ENCODE data around the gene LOC101059915.

LOC101059915 gene

GRCh38 chrX:71666240-71667223, 814 bp upstream of the LOC101059915 start:
- H3K9me3 ChIP-seq (ENCODE audit: low read length), result no peaks in the 10 kb centered on the region
- H3K4me1 ChIP-seq (ENCODE audit: insufficient read depth, low read length, severe bottlenecking), result no peaks in the 10 kb centered on the region
- H3K27ac ChIP-seq (ENCODE audit: low read depth, low read length, poor library complexity, severe bottlenecking), result no peak overlapping the region
- no peaks in the 10 kb centered on the region for H4K20me1 ChIP-seq (ENCODE audit: insufficient read depth, low read length)
- H3K4me2 ChIP-seq (ENCODE audit: low read length), result no peak overlapping the region
- H3K36me3 ChIP-seq (ENCODE audit: insufficient read depth, low read length), result no peaks in the 10 kb centered on the region
- H2AFZ ChIP-seq (ENCODE audit: low read length), result no peak overlapping the region
- no peaks in the 10 kb centered on the region for H3K79me2 ChIP-seq (ENCODE audit: insufficient read depth, low read length)
- no peak overlapping the region for H3K9ac ChIP-seq (ENCODE audit: low read length)
- no peak for TF ChIP-seq EZH2 (IDR thresholded peaks at IDR 0.05; ENCODE audit: borderline replicate concordance, low read length)
- TF ChIP-seq CTCF (IDR thresholded peaks at IDR 0.05; ENCODE audit: low read length), result no peak
- no peak overlapping the region for H3K4me3 ChIP-seq (ENCODE audit: low read depth, low read length, poor library complexity, severe bottlenecking)
- H3K27me3 ChIP-seq (ENCODE audit: insufficient read depth, low read length), result no peaks in the 10 kb centered on the region
- no peaks in the 10 kb centered on the region for H3K9me2 ChIP-seq (ENCODE audit: low read depth, low read length)
- H3F3A ChIP-seq (ENCODE audit: insufficient read depth, low read length), result no peaks in the 10 kb centered on the region

- H3K4me2 ChIP-seq (ENCODE audit: low read length), result no peak overlapping the region
- no peaks in the 10 kb centered on the region for H3F3A ChIP-seq (ENCODE audit: insufficient read depth, low read length)
- no peak overlapping the region for H3K9ac ChIP-seq (ENCODE audit: low read length)
- no peaks in the 10 kb centered on the region for H3K79me2 ChIP-seq (ENCODE audit: insufficient read depth, low read length)
- TF ChIP-seq EZH2 (IDR thresholded peaks at IDR 0.05; ENCODE audit: borderline replicate concordance, low read length) (no peak), CTCF (IDR thresholded peaks at IDR 0.05; ENCODE audit: low read length) (no peak)
- H3K36me3 ChIP-seq (ENCODE audit: insufficient read depth, low read length), result no peaks in the 10 kb centered on the region
- H3K27me3 ChIP-seq (ENCODE audit: insufficient read depth, low read length), result no peaks in the 10 kb centered on the region
- H3K4me3 ChIP-seq (ENCODE audit: low read depth, low read length, poor library complexity, severe bottlenecking), result no peak overlapping the region
- no peak overlapping the region for H3K27ac ChIP-seq (ENCODE audit: low read depth, low read length, poor library complexity, severe bottlenecking)
- no peaks in the 10 kb centered on the region for H3K4me1 ChIP-seq (ENCODE audit: insufficient read depth, low read length, severe bottlenecking)
- H4K20me1 ChIP-seq (ENCODE audit: insufficient read depth, low read length), result no peaks in the 10 kb centered on the region
- H2AFZ ChIP-seq (ENCODE audit: low read length), result no peak overlapping the region
- no peaks in the 10 kb centered on the region for H3K9me3 ChIP-seq (ENCODE audit: low read length)
- H3K9me2 ChIP-seq (ENCODE audit: low read depth, low read length), result no peaks in the 10 kb centered on the region
Observed at GRCh38 chrX:71668248-71668595, 876 bp downstream of the LOC101059915 start.

- Histone ChIP-seq H3K4me2 (ENCODE audit: low read length) (no peak overlapping the region), H3F3A (ENCODE audit: insufficient read depth, low read length) (no peaks in the 10 kb centered on the region), H3K9me3 (ENCODE audit: low read length) (no peaks in the 10 kb centered on the region), H3K27me3 (ENCODE audit: insufficient read depth, low read length) (no peaks in the 10 kb centered on the region), H2AFZ (ENCODE audit: low read length) (no peak overlapping the region), H4K20me1 (ENCODE audit: insufficient read depth, low read length) (no peaks in the 10 kb centered on the region), H3K9me2 (ENCODE audit: low read depth, low read length) (no peaks in the 10 kb centered on the region), H3K79me2 (ENCODE audit: insufficient read depth, low read length) (no peaks in the 10 kb centered on the region), H3K36me3 (ENCODE audit: insufficient read depth, low read length) (no peaks in the 10 kb centered on the region), H3K27ac (ENCODE audit: low read depth, low read length, poor library complexity, severe bottlenecking) (no peak overlapping the region), H3K4me3 (ENCODE audit: low read depth, low read length, poor library complexity, severe bottlenecking) (no peak overlapping the region), H3K9ac (ENCODE audit: low read length) (no peak overlapping the region), H3K4me1 (ENCODE audit: insufficient read depth, low read length, severe bottlenecking) (no peaks in the 10 kb centered on the region)
- TF ChIP-seq CTCF (IDR thresholded peaks at IDR 0.05; ENCODE audit: low read length) (no peak), EZH2 (IDR thresholded peaks at IDR 0.05; ENCODE audit: borderline replicate concordance, low read length) (no peak)
Observed at GRCh38 chrX:71669492-71669891, 2.1 kb downstream of the LOC101059915 start.

Data from OCI-LY1 (cell line).